Measurements from ENCODE around the gene MYO7B. TPM values are rescaled to one million over a fixed set of nuclear protein-coding genes. Genes with fewer than 3 reads are reported as not detected.

Gene MYO7B
- total RNA-seq, 1 donor from 2014 or later = 0.07 TPM

- no peaks in the 10 kb centered on the region for H3K4me1 Mint-ChIP-seq (ENCODE audit: low read depth)
- no peak overlapping the region for H3K27ac Mint-ChIP-seq
- no peaks in the 10 kb centered on the region for H3K9me3 Mint-ChIP-seq
- H3K36me3 Mint-ChIP-seq (ENCODE audit: low read depth) = no peaks in the 10 kb centered on the region
- no peaks in the 10 kb centered on the region for H3K27me3 Mint-ChIP-seq (ENCODE audit: low read depth)
- no peak overlapping the region for H3K4me3 Mint-ChIP-seq (ENCODE audit: low read depth)
- DNase-seq (ENCODE audit: low spot score) = no peak
- intact Hi-C loops (cut with micrococcal nuclease) = no loop called here
Observed at GRCh38 chr2:127626917-127627739, 91.6 kb downstream of the MYO7B start.

GRCh38 chr2:127627740-127628571 lies 92.5 kb downstream of the MYO7B start:
- no peak overlapping the region for H3K27ac Mint-ChIP-seq
- no peaks in the 10 kb centered on the region for H3K36me3 Mint-ChIP-seq (ENCODE audit: low read depth)
- DNase-seq (ENCODE audit: low spot score) = no peak
- no peak overlapping the region for H3K4me3 Mint-ChIP-seq (ENCODE audit: low read depth)
- H3K9me3 Mint-ChIP-seq = no peaks in the 10 kb centered on the region
- intact Hi-C loops (cut with micrococcal nuclease) = no loop called here
- no peaks in the 10 kb centered on the region for H3K27me3 Mint-ChIP-seq (ENCODE audit: low read depth)
- no peaks in the 10 kb centered on the region for H3K4me1 Mint-ChIP-seq (ENCODE audit: low read depth)

- Mint-ChIP-seq H3K9me3 (no peaks in the 10 kb centered on the region), H3K4me1 (ENCODE audit: low read depth) (peaks cover 3% of the 10 kb centered on the region), H3K4me3 (ENCODE audit: low read depth) (no peak overlapping the region), H3K36me3 (ENCODE audit: low read depth) (no peaks in the 10 kb centered on the region), H3K27ac (no peak overlapping the region), H3K27me3 (ENCODE audit: low read depth) (no peaks in the 10 kb centered on the region)
- DNase-seq (ENCODE audit: low spot score) = no peak
- intact Hi-C loops (cut with micrococcal nuclease) = no loop called here
Observed at GRCh38 chr2:127628767-127629614, 93.5 kb downstream of the MYO7B start.

GRCh38 chr2:127629637-127630036 lies 94.2 kb downstream of the MYO7B start:
- H3K36me3 Mint-ChIP-seq (ENCODE audit: low read depth) = no peaks in the 10 kb centered on the region
- no peaks in the 10 kb centered on the region for H3K9me3 Mint-ChIP-seq
- intact Hi-C loops (cut with micrococcal nuclease) = no loop called here
- H3K27ac Mint-ChIP-seq = no peak overlapping the region
- H3K27me3 Mint-ChIP-seq (ENCODE audit: low read depth) = no peaks in the 10 kb centered on the region
- DNase-seq (ENCODE audit: low spot score) = no peak
- no peak overlapping the region for H3K4me3 Mint-ChIP-seq (ENCODE audit: low read depth)
- peaks cover 3% of the 10 kb centered on the region for H3K4me1 Mint-ChIP-seq (ENCODE audit: low read depth)

- Mint-ChIP-seq H3K27me3 (ENCODE audit: low read depth) (no peaks in the 10 kb centered on the region), H3K27ac (no peak overlapping the region), H3K4me3 (ENCODE audit: low read depth) (no peak overlapping the region), H3K36me3 (ENCODE audit: low read depth) (no peaks in the 10 kb centered on the region), H3K4me1 (ENCODE audit: low read depth) (peaks cover 3% of the 10 kb centered on the region), H3K9me3 (no peaks in the 10 kb centered on the region)
- DNase-seq (ENCODE audit: low spot score) = no peak
- intact Hi-C loops (cut with micrococcal nuclease) = no loop called here
Observed at GRCh38 chr2:127630096-127630863, 94.8 kb downstream of the MYO7B start.

- no peak overlapping the region for H3K27ac Mint-ChIP-seq
- intact Hi-C loops (cut with micrococcal nuclease) = no loop called here
Observed at GRCh38 chr2:127630864-127631540, 95.5 kb downstream of the MYO7B start.

GRCh38 chr2:127631541-127631996 lies 96.1 kb downstream of the MYO7B start:
- Mint-ChIP-seq H3K9me3 (no peaks in the 10 kb centered on the region), H3K27me3 (ENCODE audit: low read depth) (no peaks in the 10 kb centered on the region), H3K4me1 (ENCODE audit: low read depth) (peaks cover 3% of the 10 kb centered on the region), H3K4me3 (ENCODE audit: low read depth) (no peak overlapping the region), H3K27ac (no peak overlapping the region), H3K36me3 (ENCODE audit: low read depth) (no peaks in the 10 kb centered on the region)
- no peak for DNase-seq (ENCODE audit: low spot score)
- intact Hi-C loops (cut with micrococcal nuclease) = no loop called here

More at GRCh38 chr2:127630864-127631540, 95.5 kb downstream of the MYO7B start:
- H3K36me3 Mint-ChIP-seq (ENCODE audit: low read depth) = no peaks in the 10 kb centered on the region
- no peak overlapping the region for H3K4me3 Mint-ChIP-seq (ENCODE audit: low read depth)
- no peaks in the 10 kb centered on the region for H3K27me3 Mint-ChIP-seq (ENCODE audit: low read depth)
- no peaks in the 10 kb centered on the region for H3K9me3 Mint-ChIP-seq
- H3K4me1 Mint-ChIP-seq (ENCODE audit: low read depth) = peaks cover 3% of the 10 kb centered on the region
- no peak for DNase-seq (ENCODE audit: low spot score)

- H3K9me3 Mint-ChIP-seq = no peaks in the 10 kb centered on the region
- H3K4me3 Mint-ChIP-seq (ENCODE audit: low read depth) = no peak overlapping the region
- intact Hi-C loops (cut with micrococcal nuclease) = no loop called here
- H3K36me3 Mint-ChIP-seq (ENCODE audit: low read depth) = no peaks in the 10 kb centered on the region
- H3K27ac Mint-ChIP-seq = no peak overlapping the region
- H3K27me3 Mint-ChIP-seq (ENCODE audit: low read depth) = no peaks in the 10 kb centered on the region
- H3K4me1 Mint-ChIP-seq (ENCODE audit: low read depth) = peaks cover 3% of the 10 kb centered on the region
- no peak for DNase-seq (ENCODE audit: low spot score)
Observed at GRCh38 chr2:127631997-127632581, 96.6 kb downstream of the MYO7B start.

GRCh38 chr2:127632592-127633489 lies 97.4 kb downstream of the MYO7B start:
- Mint-ChIP-seq H3K9me3 (no peaks in the 10 kb centered on the region), H3K27ac (no peak overlapping the region), H3K4me3 (ENCODE audit: low read depth) (no peak overlapping the region), H3K4me1 (ENCODE audit: low read depth) (peaks cover 4% of the 10 kb centered on the region), H3K27me3 (ENCODE audit: low read depth) (no peaks in the 10 kb centered on the region), H3K36me3 (ENCODE audit: low read depth) (no peaks in the 10 kb centered on the region)
- intact Hi-C loops (cut with micrococcal nuclease) = no loop called here
- no peak for DNase-seq (ENCODE audit: low spot score)

GRCh38 chr2:127633556-127634065 lies 98.1 kb downstream of the MYO7B start:
- intact Hi-C loops (cut with micrococcal nuclease) = no loop called here
- no peak for DNase-seq (ENCODE audit: low spot score)
- H3K27ac Mint-ChIP-seq = no peak overlapping the region
- peaks cover 10% of the 10 kb centered on the region for H3K4me1 Mint-ChIP-seq (ENCODE audit: low read depth)
- no peaks in the 10 kb centered on the region for H3K27me3 Mint-ChIP-seq (ENCODE audit: low read depth)
- no peaks in the 10 kb centered on the region for H3K36me3 Mint-ChIP-seq (ENCODE audit: low read depth)
- no peak overlapping the region for H3K4me3 Mint-ChIP-seq (ENCODE audit: low read depth)
- H3K9me3 Mint-ChIP-seq = no peaks in the 10 kb centered on the region

All from activated T-helper 2 cell treated with anti-CD3 and anti-CD28 coated beads, Interferon-gamma antibody, Interleukin-2, Interleukin-4, amounts not matched to agents 10 μg/mL and 5 μg/mL and 100 μg/mL, durations not matched to agents 14 hours and 24 hours and 36 hours (primary cell).